NB4 (cell line): Measurements from ENCODE around the gene WIPF3.

ENCODE experiments used
- POLR2A ChIP-seq: IDR thresholded peaks from 2 replicates; pipeline ENCODE4 v1.6.1; 2011; ENCODE audit warnings: mild to moderate bottlenecking; ENCODE audit not compliant: insufficient read length; ENCODE audit errors: extremely low read depth
- TF ChIP-seq, protein P1 (sequence below): IDR thresholded peaks from one replicate; pipeline ENCODE4 v1.5.1; 2012; ENCODE audit warnings: low read depth, low read length
- TF ChIP-seq, protein P2 (sequence below): IDR thresholded peaks from 2 replicates; pipeline ENCODE4 v1.6.1; 2011; ENCODE audit warnings: low read depth, low read length

DNA sequence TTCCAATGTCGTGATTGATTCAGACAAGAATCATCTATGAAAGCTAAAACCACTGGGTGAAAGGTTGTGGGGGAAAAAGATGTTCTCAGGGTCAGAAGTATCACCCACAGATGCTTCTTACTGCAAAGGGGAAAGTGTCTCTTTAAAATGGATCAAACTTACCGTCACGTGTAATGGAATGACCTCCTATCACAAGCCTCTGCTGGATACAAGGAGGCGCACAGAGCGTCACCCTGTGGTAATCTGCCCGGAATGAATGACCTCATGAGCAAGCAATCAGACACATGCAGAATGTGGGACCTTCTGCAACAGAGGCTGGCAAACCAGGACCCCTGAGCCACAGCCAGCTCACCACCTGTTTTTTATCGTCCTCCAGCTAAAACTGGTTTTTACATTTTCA lies 33.0 kb downstream of the WIPF3 start:
- TF ChIP-seq, protein P1, sequence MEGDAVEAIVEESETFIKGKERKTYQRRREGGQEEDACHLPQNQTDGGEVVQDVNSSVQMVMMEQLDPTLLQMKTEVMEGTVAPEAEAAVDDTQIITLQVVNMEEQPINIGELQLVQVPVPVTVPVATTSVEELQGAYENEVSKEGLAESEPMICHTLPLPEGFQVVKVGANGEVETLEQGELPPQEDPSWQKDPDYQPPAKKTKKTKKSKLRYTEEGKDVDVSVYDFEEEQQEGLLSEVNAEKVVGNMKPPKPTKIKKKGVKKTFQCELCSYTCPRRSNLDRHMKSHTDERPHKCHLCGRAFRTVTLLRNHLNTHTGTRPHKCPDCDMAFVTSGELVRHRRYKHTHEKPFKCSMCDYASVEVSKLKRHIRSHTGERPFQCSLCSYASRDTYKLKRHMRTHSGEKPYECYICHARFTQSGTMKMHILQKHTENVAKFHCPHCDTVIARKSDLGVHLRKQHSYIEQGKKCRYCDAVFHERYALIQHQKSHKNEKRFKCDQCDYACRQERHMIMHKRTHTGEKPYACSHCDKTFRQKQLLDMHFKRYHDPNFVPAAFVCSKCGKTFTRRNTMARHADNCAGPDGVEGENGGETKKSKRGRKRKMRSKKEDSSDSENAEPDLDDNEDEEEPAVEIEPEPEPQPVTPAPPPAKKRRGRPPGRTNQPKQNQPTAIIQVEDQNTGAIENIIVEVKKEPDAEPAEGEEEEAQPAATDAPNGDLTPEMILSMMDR = no peak
- TF ChIP-seq, protein P2, sequence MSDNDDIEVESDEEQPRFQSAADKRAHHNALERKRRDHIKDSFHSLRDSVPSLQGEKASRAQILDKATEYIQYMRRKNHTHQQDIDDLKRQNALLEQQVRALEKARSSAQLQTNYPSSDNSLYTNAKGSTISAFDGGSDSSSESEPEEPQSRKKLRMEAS = no peak
- TF ChIP-seq POLR2A = no peak
